ENCODE measurements around the gene COQ8A. TPM values are rescaled to one million over a fixed set of nuclear protein-coding genes. Genes with fewer than 3 reads are reported as not detected.
"Not testable (repeated sequence)": the region's sequence is repeated elsewhere in the genome, so short reads cannot be mapped to it uniquely, and the experiment has no call there.

COQ8A gene
- total RNA-seq, 1 experiment from 2014 or later: 9.7 TPM

DNA sequence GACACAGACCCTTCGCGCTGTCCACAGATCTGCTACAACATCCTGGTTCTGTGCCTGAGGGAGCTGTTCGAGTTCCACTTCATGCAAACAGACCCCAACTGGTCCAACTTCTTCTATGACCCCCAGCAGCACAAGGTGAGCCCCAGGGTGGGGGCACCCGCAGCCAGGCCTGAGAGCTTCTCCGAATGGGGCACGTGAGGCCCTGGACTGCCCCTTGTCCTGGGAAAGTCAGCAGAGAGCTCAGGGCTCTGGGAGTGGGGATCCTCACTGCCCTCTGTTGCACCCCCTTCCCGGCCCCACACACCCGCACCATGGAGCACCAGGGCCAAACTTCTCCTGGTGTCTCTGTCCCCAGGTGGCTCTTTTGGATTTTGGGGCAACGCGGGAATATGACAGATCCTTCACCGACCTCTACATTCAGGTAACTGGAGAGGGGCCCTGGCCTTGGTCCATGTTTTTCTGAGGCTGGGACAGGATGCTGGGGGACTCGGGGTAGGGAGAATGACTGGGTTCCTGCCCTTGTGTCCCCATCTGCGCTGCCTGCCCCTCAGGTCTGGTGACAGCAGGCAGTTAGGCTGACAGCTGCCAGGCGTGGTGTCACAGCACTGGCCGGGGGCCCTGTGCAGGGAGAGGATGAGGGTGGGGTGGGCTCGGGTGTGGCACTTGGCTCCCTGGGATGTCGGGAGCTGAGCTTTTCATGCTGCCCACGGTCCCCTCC, 44.6 kb downstream of the COQ8A start:
- DNase-seq (ENCODE audit: low read depth): no peak

- DNase-seq (ENCODE audit: low read depth): no peak
Measured at GRCh38 chr1:226985239-226985838, 45.2 kb downstream of the COQ8A start.

GRCh38 chr1:226985839-226986463, 45.9 kb downstream of the COQ8A start:
- DNase-seq (ENCODE audit: low read depth): no peak

DNA sequence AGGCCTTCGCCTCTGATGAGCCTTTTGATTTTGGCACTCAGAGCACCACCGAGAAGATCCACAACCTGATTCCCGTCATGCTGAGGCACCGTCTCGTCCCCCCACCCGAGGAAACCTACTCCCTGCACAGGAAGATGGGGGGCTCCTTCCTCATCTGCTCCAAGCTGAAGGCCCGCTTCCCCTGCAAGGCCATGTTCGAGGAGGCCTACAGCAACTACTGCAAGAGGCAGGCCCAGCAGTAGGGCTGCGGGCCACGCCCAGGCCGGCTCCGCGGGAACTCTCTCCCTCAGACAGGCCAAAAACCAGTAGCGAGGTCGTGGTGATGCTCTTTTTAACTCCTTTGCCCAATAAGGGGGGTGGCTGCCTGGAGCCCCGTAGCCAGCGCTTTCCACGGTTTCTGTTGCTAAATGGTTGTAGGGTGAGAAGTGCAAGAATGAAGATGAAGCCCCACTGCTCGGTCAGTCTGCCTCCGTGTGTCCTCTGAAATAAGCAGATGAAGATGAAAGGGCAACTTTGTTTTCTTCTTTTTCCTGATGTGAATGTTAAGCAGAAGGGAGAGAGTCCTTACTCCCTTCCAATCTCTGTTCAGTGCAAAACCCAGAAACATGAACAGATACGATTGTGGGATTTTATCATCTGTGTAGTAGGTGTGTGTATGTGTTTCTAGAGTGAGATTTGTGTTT, 46.5 kb downstream of the COQ8A start:
- DNase-seq (ENCODE audit: low read depth): no peak

GRCh38 chr1:226987179-226987536, 47.1 kb downstream of the COQ8A start:
- no peak for DNase-seq (ENCODE audit: low read depth)

GRCh38 chr1:226987623-226988333, 47.7 kb downstream of the COQ8A start:
- no peak for DNase-seq (ENCODE audit: low read depth)

- DNase-seq (ENCODE audit: low read depth): no peak
Measured at GRCh38 chr1:226988334-226988666, 48.2 kb downstream of the COQ8A start.

DNA sequence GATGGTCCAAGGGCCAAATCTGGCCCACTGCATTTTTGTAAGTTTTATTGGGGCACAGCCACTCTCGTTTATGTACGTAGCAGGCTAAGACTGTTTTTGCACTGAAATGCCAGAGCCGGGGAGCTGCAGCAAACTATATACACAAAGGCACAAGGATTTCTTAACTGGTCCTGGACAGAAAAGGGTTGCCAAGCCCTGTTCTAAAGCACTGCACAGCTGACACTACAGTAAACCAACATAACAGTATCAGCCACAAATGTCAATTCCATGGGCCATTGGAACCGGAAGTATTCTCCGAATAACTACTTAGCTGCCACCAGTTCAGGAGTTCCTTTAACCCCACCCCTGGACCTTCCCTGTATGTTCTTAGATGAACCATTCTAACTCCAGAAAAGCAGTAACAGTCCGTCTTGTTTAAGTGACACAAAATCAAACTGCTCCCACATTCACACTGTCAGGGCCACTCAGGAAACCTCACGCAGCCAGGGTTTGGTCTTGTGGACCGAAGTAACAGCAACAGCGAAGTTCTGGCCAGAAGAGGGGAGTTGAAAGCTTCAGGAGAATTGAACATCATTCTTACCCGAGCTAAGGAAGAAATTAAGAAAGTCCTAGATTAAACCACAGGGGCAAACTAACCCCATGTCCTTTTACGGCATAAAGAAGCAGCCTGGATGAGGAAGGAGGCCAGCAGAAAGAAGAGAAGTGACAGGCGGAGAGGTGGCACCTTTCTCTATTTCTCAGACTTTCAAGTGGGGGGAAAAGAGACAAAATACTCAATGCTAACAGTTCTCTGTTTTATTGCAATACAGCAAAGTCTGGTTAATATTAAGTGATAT, 49.2 kb downstream of the COQ8A start:
- no peak for DNase-seq (ENCODE audit: low read depth)

DNA sequence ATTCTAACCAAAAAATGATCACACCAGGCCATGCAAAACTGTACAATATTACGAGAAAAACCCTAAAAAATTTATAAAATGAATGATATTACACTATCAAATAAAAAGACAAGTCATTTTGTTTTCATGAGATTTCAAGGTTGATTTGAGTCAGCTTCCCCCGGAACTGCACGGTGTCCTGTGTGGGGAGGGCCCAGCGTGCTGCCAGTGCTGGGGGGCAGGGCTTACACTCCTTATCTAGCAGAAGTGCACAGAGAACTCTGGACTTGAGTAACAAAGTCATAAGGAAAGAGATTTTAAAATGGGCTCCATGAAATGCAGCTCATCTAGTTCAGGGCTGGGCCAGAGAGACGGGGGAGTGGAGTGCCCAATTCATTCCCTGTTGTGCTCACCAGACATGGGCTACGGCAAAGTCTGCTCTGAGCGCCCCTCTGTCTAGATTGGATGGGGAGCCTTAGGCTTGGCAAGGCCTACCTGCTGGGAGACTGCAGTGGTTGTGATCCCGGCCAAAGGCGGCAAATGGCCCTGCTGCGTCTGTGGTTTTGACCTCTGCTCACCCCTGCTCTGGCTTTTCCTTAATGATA, 50.1 kb downstream of the COQ8A start:
- DNase-seq (ENCODE audit: low read depth): no peak

- no peak for DNase-seq (ENCODE audit: low read depth)
Measured at GRCh38 chr1:226991920-226992319, 51.8 kb downstream of the COQ8A start.

DNA sequence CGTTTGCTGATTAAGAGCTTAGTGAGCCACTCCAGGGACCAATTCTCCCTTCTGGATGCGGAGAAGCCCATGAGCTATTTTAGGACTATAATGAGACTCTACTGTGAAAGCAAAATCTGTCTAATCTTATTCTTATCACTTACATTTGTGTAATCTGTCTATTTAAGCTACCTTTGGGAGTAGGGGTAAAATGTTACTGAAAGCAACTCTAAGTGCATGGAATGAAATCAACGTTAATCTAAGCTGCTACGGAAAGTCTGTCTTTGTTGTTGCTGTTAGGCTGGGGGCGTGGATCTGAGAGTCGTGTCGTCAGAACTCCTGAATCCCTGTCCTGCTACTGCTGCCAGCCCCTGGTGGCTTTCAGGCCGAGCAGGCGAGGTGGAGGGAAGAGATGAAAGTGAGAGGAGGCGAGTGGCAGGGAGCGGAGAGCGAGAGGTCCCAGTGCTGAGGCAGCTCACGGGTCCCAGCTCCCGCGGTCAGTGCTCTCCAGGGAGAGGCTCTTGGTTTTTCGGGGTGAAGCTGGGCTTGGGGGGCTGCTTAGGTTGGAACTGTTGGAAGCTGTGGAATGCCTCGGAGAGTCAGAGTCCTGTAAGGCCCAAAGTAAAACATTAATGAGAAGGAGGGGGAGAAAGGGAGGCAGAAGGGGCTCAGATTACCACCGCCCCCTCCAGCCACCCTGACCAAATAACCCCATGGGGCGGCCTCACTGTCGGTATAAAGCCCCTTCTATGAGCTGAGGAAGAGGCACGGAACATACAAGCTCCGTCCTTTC, 53.9 kb downstream of the COQ8A start:
- DNase-seq (ENCODE audit: low read depth): no peak

GRCh38 chr1:226994586-226995364, 54.7 kb downstream of the COQ8A start:
- DNase-seq (ENCODE audit: low read depth): no peak

DNA sequence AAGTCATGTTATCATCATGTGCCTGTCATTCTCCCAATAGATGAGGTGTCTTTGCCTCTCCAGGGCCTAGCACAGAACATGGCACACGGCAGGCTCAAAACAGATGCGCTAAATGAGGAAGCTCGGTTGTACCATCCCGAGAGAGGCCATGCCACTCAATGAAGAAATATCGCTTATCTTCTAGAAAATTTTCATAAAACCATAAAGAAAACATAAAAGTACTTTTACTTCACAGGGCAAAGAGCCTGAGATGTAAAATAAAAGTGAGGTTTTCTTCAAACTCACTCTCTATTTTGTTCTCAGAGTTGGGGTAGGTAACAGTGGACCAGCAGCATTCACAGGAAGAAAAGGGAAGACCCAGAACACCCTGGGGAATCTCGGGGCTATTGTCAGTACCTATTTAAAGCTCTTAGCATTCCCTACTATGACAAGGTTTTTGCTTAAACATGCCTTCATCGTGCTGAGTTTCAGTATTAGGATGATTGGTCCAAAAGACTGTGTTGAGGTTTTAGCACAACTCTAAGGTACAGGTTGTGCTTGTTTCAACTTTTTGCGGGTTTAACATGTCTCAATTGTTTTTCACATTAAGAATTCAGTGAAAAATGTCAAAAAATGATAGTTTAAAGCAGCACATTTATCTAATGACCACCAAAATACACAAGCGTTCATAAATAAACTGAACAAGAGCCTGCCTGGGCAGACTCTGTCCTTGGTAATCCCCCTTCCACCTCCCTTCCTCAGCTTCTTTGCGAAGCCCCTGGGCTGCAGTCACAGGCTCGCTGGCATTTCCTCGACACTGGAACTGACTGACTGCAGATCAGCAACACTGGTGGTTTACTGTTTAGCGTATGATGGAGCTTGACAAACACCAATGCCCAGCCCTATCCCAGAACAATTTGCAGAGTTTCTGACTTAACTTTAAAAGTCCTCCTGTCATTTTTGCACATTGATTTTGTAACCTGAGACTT, 55.6 kb downstream of the COQ8A start:
- DNase-seq (ENCODE audit: low read depth): no peak

DNA sequence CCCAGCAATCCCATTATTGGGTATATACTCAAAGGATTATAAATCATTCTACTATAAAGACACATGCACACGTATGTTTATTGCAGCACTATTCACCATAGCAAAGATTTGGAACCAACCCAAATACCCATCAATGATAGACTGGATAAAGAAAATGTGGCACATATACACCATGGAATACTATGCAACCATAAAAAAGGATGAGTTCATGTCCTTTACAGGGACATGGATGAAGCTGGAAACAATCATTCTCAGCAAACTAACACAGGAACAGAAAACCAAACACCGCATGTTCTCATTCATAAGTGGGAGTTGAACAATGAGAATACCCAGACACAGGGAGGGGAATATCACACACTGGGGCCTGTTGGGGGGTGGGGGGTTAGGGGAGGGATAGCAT, 59.5 kb downstream of the COQ8A start:
- DNase-seq (ENCODE audit: low read depth): not testable (repeated sequence)

- no peak for DNase-seq (ENCODE audit: low read depth)
Measured at GRCh38 chr1:227002531-227003049, 62.5 kb downstream of the COQ8A start.

GRCh38 chr1:227003165-227003564, 63.1 kb downstream of the COQ8A start:
- no peak for DNase-seq (ENCODE audit: low read depth)

DNA sequence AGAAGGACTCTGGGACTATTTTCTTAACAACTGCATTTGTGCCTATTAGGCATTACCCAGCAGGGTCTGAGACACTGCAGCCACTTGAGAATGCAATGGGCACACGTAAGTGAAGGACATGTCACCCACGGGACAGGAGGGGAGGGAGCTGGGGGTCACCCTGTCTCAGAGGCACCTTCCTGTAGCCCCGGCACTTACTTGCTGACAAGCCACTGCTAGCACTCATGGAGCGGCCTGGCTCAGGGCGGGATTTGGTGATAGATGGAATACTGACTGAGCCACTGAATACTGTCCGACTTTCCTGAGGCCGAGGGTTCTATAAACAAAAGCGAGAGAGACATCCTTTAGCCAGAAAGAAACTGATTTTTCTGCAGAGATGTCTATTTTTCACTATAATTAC, 64.7 kb downstream of the COQ8A start:
- DNase-seq (ENCODE audit: low read depth): no peak

DNA sequence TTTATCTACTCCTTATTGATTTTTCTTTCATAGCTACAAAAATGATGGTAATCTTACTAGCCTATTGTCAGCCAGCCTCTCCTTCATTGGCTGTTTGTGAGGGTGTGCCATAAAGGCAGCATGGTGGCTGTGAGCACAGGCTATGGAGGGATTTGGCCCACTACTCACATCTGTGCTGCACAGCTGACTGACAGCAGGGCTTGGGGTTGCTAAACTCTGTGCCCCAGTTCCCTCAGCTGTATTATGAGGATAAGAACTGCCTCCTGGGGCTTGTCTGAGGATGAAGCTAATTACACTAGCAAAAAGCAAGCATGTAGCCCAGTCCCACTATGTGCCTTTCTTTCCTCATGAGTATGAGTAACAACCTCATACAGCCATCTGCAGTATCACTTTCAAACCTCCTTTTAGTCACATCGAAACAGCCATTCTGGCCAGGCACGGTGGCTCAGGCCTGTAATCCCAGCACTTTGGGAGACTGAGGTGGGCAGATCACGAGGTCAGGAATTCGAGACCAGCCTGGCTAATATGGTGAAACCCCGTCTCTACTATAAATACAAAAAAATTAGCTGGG, 66.2 kb downstream of the COQ8A start:
- DNase-seq (ENCODE audit: low read depth): no peak
